PC-3 (cell line): Measurements from ENCODE around the gene DDAH2.

Experiments used
- CTCF ChIP-seq: fragments of 300-600 bp; sonication (generic); conservative IDR thresholded peaks from 2 replicates; pipeline ENCODE4 v1.5.1; 2017; ENCODE audit warnings: antibody characterized with exemption, low read depth, mild to moderate bottlenecking, low read length
- EZH2 ChIP-seq: fragments of 300-600 bp; sonication (generic); IDR thresholded peaks from one replicate; pipeline ENCODE4 v1.6.1; 2017; ENCODE audit warnings: antibody characterized with exemption, mild to moderate bottlenecking, low read length; ENCODE audit not compliant: unreplicated experiment

- TF ChIP-seq CTCF = peak; percentile 54
- TF ChIP-seq EZH2 = no peak
Observed at GRCh38 chr6:31717499-31718222, 11.4 kb downstream of the DDAH2 start.
